NCI-H146 treated with DMSO at 0.1 percent for 48 hours (cell line): ENCODE measurements around the gene H19.

Experiments
- DNase-seq: peaks from one replicate; lab custom pipeline; 2025; ENCODE audit not compliant: unreplicated experiment; lab: John Stamatoyannopoulos, UW

The H19 gene

GRCh38 chr11:1997755-1998154 is at the start of gene H19:
Gene H19 (minus strand): TSS chr11:1997842.
- no peak for DNase-seq

DNA sequence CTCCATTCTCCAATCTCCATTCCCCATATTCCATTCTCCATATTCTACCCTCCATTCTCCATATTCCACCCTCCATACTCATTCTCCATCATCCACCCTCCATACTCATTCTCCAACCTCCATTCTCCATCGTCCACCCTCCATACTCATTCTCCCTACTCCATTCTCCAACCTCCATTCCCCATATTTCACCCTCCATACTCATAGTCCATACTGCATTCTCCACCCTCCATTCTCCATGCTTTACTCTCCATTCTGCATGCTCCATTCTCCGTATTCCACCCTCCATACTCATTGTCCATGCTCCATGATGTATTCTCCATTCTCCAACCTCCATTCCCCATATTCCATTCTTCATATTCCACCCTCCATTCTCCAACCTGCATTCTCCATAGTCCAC is 44.3 kb upstream of the H19 start:
- DNase-seq = no peak

- DNase-seq = no peak
Observed at GRCh38 chr11:2041153-2041552, 43.5 kb upstream of the H19 start.

DNA sequence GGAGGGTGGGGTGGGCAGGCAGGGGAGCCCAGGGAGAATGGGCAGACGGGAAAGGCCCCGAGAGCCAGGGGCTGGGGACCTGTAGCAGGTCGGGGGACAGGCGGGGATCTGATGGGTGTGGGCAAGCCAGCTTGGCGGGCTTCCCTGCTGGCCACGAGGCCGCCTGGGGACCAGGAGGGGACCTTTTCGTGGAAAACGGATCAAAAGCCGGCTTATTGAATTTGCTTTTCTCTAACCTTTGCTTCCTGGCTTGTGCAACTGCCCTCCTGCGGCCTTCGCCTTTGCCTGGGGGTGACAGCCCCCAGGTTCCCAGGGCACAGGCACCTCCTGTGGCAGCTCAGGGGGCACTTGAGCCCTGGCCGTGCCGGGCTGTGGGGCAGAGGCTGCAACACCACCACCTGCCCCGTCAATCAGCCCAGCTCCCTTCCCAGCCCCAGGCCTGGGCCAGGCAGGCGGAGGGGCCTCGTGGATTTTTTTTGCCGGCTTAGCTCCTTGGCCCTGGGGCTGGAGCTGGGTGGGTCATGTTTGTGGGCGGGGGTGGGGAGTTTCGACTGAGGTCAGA is 41.6 kb upstream of the H19 start:
- no peak for DNase-seq

- DNase-seq = no peak
Observed at GRCh38 chr11:2036863-2037486, 39.3 kb upstream of the H19 start.

- no peak for DNase-seq
Observed at GRCh38 chr11:2035382-2035781, 37.7 kb upstream of the H19 start.

- no peak for DNase-seq
Observed at GRCh38 chr11:2031058-2031457, 33.4 kb upstream of the H19 start.

DNA sequence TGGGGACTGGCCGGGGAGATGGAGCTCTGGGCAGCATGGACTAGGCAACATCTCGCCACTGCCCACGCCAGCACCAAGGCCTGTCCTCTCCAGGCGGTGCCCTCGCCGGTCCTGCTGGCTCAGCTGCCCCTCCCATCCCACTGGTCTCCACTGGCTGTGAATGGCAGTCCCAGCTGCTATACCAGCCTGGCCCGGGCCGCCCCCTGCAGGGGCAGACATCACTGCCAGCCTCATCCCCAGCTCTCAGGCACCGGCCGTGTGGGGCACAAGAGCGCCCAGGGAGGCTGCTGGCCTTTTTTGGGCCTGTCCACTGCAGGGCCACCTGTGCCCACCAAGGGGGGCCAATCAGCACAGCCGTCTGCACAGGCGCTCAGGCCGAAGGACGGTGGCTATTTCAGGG is 30.1 kb upstream of the H19 start:
- no peak for DNase-seq

GRCh38 chr11:2015025-2015424 is 17.4 kb upstream of the H19 start:
- no peak for DNase-seq

DNA sequence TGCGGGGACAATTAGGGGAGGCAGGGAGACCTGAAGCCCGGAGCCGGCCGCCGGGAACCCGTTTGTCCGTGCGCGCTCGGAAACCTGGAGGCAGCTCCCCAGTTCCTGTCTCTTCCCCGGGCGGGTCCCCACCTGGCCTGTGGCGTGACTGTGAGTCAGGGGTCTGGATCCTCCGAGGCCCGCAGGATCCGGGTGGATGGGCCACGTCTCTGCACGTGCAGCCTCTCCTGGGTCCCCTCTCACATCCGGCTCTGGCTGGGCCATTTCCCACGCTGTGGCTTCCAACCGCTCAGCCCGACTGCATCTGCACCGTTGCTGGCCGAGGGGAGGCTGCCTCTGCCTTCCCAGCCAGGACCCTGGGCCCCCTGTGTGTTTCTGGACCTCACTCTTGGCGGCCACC is 14.8 kb upstream of the H19 start:
- no peak for DNase-seq

GRCh38 chr11:2004466-2004865 is 6.8 kb upstream of the H19 start:
- DNase-seq = no peak

- DNase-seq = no peak
Observed at GRCh38 chr11:2002807-2003206, 5.2 kb upstream of the H19 start.

- DNase-seq = no peak
Observed at GRCh38 chr11:2002042-2002776, 4.6 kb upstream of the H19 start.

- no peak for DNase-seq
Observed at GRCh38 chr11:1998861-1999260, 1.2 kb upstream of the H19 start.

DNA sequence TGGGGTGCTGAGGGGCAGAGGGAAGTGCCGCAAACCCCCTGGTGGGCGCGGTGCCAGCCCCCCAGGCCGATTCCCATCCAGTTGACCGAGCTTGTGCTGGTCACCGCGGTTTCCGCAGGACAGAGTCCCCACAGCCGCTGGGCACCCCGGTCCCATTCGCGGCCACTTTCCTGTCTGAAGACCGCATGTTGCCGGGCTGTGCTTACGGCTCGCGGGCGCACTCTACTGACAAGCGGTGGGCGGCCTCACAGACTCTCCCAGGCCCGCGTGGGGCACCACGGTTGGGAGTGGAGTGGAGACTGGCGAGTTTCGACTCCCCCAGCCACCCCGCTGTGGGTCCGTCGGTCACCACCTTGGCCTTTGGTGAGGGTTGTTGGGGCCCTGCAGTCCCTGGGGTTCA is 648 bp upstream of the H19 start:
- DNase-seq = no peak

GRCh38 chr11:1994121-1994520 is 3.5 kb downstream of the H19 start:
- no peak for DNase-seq

DNA sequence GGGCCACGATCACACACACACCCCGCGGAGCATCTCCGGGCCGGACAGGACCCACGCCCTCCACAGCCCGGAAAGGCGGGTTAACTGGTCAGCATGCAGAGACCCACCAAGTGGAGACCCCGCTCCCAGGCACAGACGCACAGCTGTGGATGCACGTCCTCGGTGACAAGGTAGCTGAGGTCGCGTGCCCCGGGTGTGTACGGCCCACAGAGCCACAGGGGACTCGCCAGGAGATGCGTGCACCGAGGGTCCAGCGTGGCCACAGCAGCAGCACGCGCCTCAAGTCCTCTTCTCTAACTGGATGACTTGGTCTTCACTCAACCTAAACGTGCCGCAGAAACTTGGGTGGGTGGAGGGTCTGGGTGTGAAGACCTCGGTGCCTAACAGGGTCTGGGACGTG is 5.5 kb downstream of the H19 start:
- DNase-seq = no peak

DNA sequence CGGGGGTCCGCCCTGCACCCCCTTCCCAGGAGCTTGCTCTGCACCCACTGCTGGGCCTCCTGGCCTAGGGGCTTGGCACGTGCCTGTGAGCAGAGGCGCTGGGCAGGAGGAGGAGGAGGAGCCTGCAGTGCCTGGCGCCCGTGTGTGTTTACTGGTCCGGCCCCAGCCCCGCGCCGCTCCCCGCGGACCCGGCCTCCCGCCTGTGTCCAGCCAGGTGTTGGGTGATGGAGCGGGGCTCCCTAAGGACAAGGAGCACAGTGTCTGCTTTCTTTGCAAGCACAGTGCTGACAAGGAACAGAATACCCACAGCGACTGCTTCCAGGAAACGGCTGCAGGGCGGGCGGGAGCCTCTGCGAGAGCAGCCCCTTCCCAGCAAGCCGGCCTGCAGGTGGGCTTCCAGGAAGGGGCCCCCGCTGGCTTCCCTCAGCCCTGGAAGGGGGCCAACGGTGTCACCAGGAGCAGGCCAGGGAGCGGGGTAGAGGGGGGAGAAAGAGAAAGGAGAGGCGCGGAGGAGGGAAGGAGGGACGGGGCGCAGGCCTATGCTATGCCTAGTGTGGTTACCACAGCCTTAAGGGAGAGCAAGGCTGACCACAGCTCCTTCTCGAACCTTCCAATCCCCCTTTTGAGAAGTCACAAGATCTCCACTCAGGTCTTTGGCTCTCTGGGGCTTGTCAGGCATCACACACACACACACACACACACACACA is 6.6 kb downstream of the H19 start:
- DNase-seq = no peak

DNA sequence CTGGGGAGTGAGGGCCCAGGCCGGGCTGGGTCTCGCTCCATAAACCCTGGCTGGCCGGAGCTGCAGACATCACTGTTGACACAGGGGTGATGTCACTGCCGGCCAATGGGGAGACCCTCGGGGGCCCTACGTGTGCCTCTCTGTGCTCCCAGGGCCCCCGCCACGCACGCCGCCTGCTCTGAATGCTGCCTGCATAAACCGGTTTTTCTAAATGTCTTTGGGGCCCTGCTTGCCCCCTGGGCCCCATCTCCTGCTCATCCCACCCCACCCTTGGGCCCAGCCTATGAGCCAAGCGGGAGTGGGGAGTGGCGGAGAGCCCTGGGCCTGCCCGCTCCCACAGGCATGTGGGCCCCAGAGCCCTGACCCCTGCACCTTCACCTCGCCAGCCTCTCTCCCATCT is 7.7 kb downstream of the H19 start:
- no peak for DNase-seq

GRCh38 chr11:1988667-1989317 is 8.8 kb downstream of the H19 start:
- DNase-seq = no peak

DNA sequence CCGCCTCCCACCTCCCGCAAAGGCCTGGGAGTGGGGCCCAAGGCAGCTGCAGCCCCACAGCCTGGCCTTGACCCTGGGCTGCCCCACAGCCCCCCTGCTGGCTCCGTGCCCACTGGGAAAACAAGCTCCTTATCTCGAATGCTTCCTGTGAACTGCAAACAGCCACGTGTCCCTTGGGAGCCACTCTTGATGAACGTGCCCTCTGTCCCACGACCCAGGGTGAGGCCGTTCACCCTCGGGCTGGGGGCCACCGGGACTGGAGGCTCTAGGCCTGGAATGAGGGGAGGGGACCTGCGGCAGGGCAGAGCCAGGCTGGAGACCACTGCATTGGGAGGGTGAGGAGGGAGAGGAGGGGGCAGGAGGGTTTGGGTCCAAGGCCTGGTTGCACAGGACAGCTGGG is 9.5 kb downstream of the H19 start:
- no peak for DNase-seq

DNA sequence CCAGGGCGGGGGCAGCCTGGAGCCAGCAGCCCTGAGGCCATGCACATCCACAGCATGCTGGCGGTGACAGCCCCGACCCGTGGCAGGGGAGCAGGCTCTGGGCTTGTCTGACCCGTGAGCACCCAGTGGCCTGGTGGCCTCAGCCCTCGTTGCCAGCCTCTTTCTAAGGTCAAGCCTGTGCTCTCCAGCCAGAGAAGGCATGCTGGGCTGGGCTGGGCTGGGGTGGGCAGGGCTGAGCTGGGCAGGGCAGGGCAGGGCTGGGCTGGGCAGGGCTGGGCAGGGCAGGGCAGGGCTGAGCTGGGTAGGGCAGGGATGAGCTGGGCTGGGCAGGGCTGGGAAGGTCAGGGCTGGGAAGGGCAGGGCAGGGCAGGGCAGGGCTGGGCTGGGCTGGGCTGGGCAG is 10.6 kb downstream of the H19 start:
- DNase-seq = no peak
